ENCODE results near the gene KRTAP25-1. TPM values are rescaled to one million over a fixed set of nuclear protein-coding genes. Genes with fewer than 3 reads are reported as not detected.
A peak's percentile ranks its signal among the peaks of the same experiment; 100 is the strongest.

KRTAP25-1 gene
- total and polyA plus RNA-seq, 2 of the 8 experiments (the other 6 are each of a cell fraction or from before 2014, with no cell fraction given) = not detected

DNA sequence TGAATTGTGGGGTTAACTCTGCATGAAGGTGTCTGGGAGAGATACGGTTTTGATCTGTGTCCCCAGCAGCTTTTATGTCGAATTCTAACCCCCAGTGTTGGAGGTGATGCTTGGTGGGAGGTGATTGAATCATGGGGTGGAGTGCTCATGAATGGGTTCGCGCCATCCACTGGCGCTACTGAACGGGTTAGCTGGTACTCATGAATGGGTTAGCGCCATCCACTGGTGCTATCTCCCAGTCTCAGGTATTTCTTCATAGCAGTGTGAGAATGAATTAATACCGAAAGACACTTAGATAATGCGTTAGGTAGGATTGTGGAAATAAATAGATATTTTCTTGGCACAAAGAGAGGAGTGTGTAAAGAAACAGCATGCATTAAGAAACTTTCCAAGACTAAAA lies 40.5 kb downstream of the KRTAP25-1 start:
- no peak overlapping the region for H3K4ac ChIP-seq (replicated peaks; ENCODE audit: insufficient read length, low read depth, low read length)
- H3K4me2 ChIP-seq (ENCODE audit: insufficient read depth in 1 of 2, low read depth in 2 of 2, low read length in 2 of 2) = no peak overlapping the region
- H3K4me3 ChIP-seq (ENCODE audit: extremely low read depth in 1 of 4, insufficient read depth in 2 of 4, low read depth in 3 of 4, low read length in 4 of 4) = no peak overlapping the region
- no peak overlapping the region for H2AFZ ChIP-seq (ENCODE audit: low read length)
- ChIA-PET CTCF (ENCODE audit: partially characterized antibody) (no interaction called here), POLR2A (ENCODE audit: partially characterized antibody) (no interaction called here)
- H3K23me2 ChIP-seq (ENCODE audit: low read depth, low read length) = no peaks in the 10 kb centered on the region
- H3K27ac ChIP-seq (ENCODE audit: low read depth, low read length) = no peak overlapping the region
- no peak overlapping the region for H3K56ac ChIP-seq (replicated peaks; ENCODE audit: insufficient read length, low read depth, low read length)
- no peak overlapping the region for H2BK120ac ChIP-seq (replicated peaks; ENCODE audit: low read depth, low read length)
- H4K8ac ChIP-seq (ENCODE audit: extremely low read depth, insufficient read depth, low read length) = no peak overlapping the region
- H2BK5ac ChIP-seq (ENCODE audit: low read depth, low read length) = no peak overlapping the region
- no peak overlapping the region for H3K9ac ChIP-seq (replicated peaks in 1 of 4; ENCODE audit: extremely low read depth in 1 of 4, low read depth in 3 of 4, low read length in 3 of 4)
- no peak overlapping the region for H3K23ac ChIP-seq (ENCODE audit: insufficient read length)
- no peak overlapping the region for H2BK15ac ChIP-seq (ENCODE audit: low read length)
- no peak for DNase-seq (ENCODE audit: low read depth in 1 of 2, low spot score in 2 of 2)
- H2BK12ac ChIP-seq (ENCODE audit: low read depth, low read length) = no peak overlapping the region
- H3K79me2 ChIP-seq (ENCODE audit: control insufficient read depth in 1 of 2, insufficient read depth in 2 of 2, low read length in 2 of 2) = no peaks in the 10 kb centered on the region
- no peak overlapping the region for H2BK20ac ChIP-seq (ENCODE audit: low read length)
- H3K9me3 ChIP-seq (ENCODE audit: insufficient read depth in 2 of 2, low read depth in 1 of 2, low read length in 1 of 2) = no peaks in the 10 kb centered on the region
- WGBS, 2 experiments (ENCODE audit: extremely low coverage in 1 of 2, insufficient coverage in 1 of 2, insufficient read length in 1 of 2, insufficient replicate concordance in 2 of 2, low coverage in 1 of 2, low lambda C conversion rate in 2 of 2, missing lambda C conversion rate in 1 of 2) = 89% methylated on average over 9 of the region's 9 CpGs; no CpG with 5 or more reads in 1 of the 2 experiments
- no peak overlapping the region for H4K91ac ChIP-seq (replicated peaks; ENCODE audit: insufficient read length, low read length)
- no peaks in the 10 kb centered on the region for H3K79me1 ChIP-seq (ENCODE audit: low read depth, low read length)
- no peaks in the 10 kb centered on the region for H3K27me3 ChIP-seq (replicated peaks in 1 of 4; ENCODE audit: control insufficient read depth in 3 of 4, extremely low read depth in 1 of 4, insufficient read depth in 3 of 4, low read length in 3 of 4)
- TF ChIP-seq, protein P1, sequence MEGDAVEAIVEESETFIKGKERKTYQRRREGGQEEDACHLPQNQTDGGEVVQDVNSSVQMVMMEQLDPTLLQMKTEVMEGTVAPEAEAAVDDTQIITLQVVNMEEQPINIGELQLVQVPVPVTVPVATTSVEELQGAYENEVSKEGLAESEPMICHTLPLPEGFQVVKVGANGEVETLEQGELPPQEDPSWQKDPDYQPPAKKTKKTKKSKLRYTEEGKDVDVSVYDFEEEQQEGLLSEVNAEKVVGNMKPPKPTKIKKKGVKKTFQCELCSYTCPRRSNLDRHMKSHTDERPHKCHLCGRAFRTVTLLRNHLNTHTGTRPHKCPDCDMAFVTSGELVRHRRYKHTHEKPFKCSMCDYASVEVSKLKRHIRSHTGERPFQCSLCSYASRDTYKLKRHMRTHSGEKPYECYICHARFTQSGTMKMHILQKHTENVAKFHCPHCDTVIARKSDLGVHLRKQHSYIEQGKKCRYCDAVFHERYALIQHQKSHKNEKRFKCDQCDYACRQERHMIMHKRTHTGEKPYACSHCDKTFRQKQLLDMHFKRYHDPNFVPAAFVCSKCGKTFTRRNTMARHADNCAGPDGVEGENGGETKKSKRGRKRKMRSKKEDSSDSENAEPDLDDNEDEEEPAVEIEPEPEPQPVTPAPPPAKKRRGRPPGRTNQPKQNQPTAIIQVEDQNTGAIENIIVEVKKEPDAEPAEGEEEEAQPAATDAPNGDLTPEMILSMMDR (IDR thresholded peaks at IDR 0.05; ENCODE audit: control extremely low read depth in 1 of 3, insufficient read depth in 1 of 3, low read depth in 1 of 3, low read length in 3 of 3) = peak in 2 of 3 experiments; percentile 23 to 42; a peak in 2 of 4 replicates
- TF ChIP-seq YY1 (IDR thresholded peaks at IDR 0.05; ENCODE audit: low read depth, low read length) = no peak
- peak; percentile 16 to 30; a peak in 1 of 4 replicates for TF ChIP-seq RAD21 (IDR thresholded peaks at IDR 0.05 in 1 of 2, conservative IDR thresholded peaks at IDR 0.05 in 1 of 2; ENCODE audit: low read depth in 2 of 2, low read length in 2 of 2)
- TF ChIP-seq SIX5 (IDR thresholded peaks at IDR 0.05; ENCODE audit: low read depth, low read length) = no peak
- no peaks in the 10 kb centered on the region for H3K4me1 ChIP-seq (replicated peaks in 1 of 4; ENCODE audit: control insufficient read depth in 3 of 4, insufficient read depth in 4 of 4, low read length in 3 of 4)
- H3K18ac ChIP-seq (ENCODE audit: extremely low read depth, low read length) = no peak overlapping the region
- FAIRE-seq = no peak
- no peaks in the 10 kb centered on the region for H4K20me1 ChIP-seq (replicated peaks in 1 of 2; ENCODE audit: control insufficient read depth in 1 of 2, insufficient read depth in 2 of 2, low read length in 2 of 2)
- no peak overlapping the region for H4K5ac ChIP-seq (ENCODE audit: insufficient read length, low read depth, low read length)
- H2AK5ac ChIP-seq (ENCODE audit: low read depth, low read length) = no peak overlapping the region
- H3K36me3 ChIP-seq (ENCODE audit: control insufficient read depth in 2 of 4, insufficient read depth in 4 of 4, low read length in 3 of 4) = no peaks in the 10 kb centered on the region
- no peak overlapping the region for H3K14ac ChIP-seq (ENCODE audit: insufficient read length)
